Sigmoid colon (tissue), 7 donors: Measurements from ENCODE around the gene PGP. TPM values are rescaled to one million over a fixed set of nuclear protein-coding genes. Genes with fewer than 3 reads are reported as not detected.
A peak's percentile ranks its signal among the peaks of the same experiment; 100 is the strongest.

Source experiments
- DNase-seq: peaks from one replicate; pipeline ENCODE4 v3.0.0-alpha.2; 2019
- H3K27ac ChIP-seq, 4 donors: fragments of 200-600 bp; sonication (generic); one replicate each; pipeline ENCODE4 v1.5.1; 2016 to 2019; ENCODE audit warnings: mild to moderate bottlenecking in 1 of 4
- H3K27me3 ChIP-seq, 3 donors: fragments of 200-600 bp; sonication (generic); one replicate each; pipeline ENCODE4 v1.5.1; 2019; ENCODE audit warnings: mild to moderate bottlenecking in 1 of 3
- H3K36me3 ChIP-seq, 4 donors: fragments of 200-600 bp; sonication (generic); one replicate each; pipeline ENCODE4 v1.5.1; 2016 to 2019
- H3K4me1 ChIP-seq, 4 donors: fragments of 200-600 bp; sonication (generic); one replicate each; pipeline ENCODE4 v1.5.1; 2017 to 2019
- H3K4me3 ChIP-seq, 4 donors: fragments of 200-600 bp; sonication (generic); one replicate each; pipeline ENCODE4 v1.5.1; 2017 to 2019; ENCODE audit warnings: mild to moderate bottlenecking in 2 of 4, moderate library complexity in 1 of 4
- H3K9me3 ChIP-seq, 4 donors: fragments of 200-600 bp in 3 of 4; sonication (generic) in 3 of 4; one replicate each; pipeline versions ENCODE4 v1.5.1 to v1.6.1; 2013 to 2019
- CTCF ChIP-seq, 4 experiments: fragments of 450-650 bp in 3 of 4; fragments of 200-600 bp in 1 of 4; IDR thresholded peaks; one replicate each; pipeline ENCODE4 v1.5.1; 2016 to 2019; ENCODE audit warnings: antibody characterized with exemption in 4 of 4, mild to moderate bottlenecking in 3 of 4, moderate library complexity in 2 of 4
- EP300 ChIP-seq, 4 donors: sonication (generic); formaldehyde crosslinking; IDR thresholded peaks; one replicate each; pipeline ENCODE4 v1.6.1; 2017; ENCODE audit warnings: antibody characterized with exemption in 4 of 4
- POLR2A ChIP-seq, 2 donors: fragments of 450-650 bp; IDR thresholded peaks; one replicate each; pipeline ENCODE4 v1.6.1; 2016; ENCODE audit warnings: antibody characterized with exemption in 2 of 2, mild to moderate bottlenecking in 2 of 2, moderate library complexity in 2 of 2
- POLR2AphosphoS5 ChIP-seq, 4 donors: sonication (generic); formaldehyde crosslinking; IDR thresholded peaks; one replicate each; pipeline ENCODE4 v1.6.1; 2017; ENCODE audit warnings: antibody characterized with exemption in 4 of 4
- WGBS, 2 donors: extraction: QIAGEN DNeasy Blood & Tissue Kit; methylation state at CpG; one replicate each; pipeline ENCODE4 v1.1.7; 2013; 5-methylcytosine and 5-hydroxymethylcytosine counted together
- intact Hi-C: fragments of 100-400 bp; cut with DNase I; formaldehyde crosslinking; loops from one replicate; pipeline ENCODE4 v1.15.1; 2023
- polyA plus RNA-seq, 3 donors: library from polyadenylated mRNA; stranded (reverse); fragments of 200-250 nt; gene quantifications; one replicate each; pipeline ENCODE4 v1.2.3, GENCODE V29; 2013
- total RNA-seq, 4 donors: library from RNA; depleted of rRNA; stranded (reverse); fragments of >200 nt; gene quantifications; one replicate each; pipeline ENCODE4 v1.1.0, GENCODE V29; 2016
- donor health status: healthy with polysubstance abuse.
- donor health status: Bipolar disorder and iron deficiency.
- donor health status: healthy.

PGP gene
- total and polyA plus RNA-seq, 7 donors, result 6.0 to 20.2 (median 10.3) TPM

GRCh38 chr16:2223221-2223941 lies 8.7 kb upstream of the PGP start, which contains the start of gene E4F1:
Gene E4F1 (plus strand): TSS chr16:2223591. CDS start chr16:2223614, 23 bp downstream.
- 0% methylated on average over 82 of the region's 82 CpGs for WGBS, 2 donors
- peak within 1 kb of the TSS; percentile 85 to 95 (median 92) for H3K27ac ChIP-seq
- peak; percentile 100 for DNase-seq
- H3K4me3 ChIP-seq, result peak within 1 kb of the TSS; percentile 80 to 98 (median 98)
- TF ChIP-seq POLR2AphosphoS5 (IDR thresholded peaks at IDR 0.05) (peak; percentile 92 to 97 (median 96)), POLR2A (IDR thresholded peaks at IDR 0.05) (peak; percentile 88 to 92), EP300 (IDR thresholded peaks at IDR 0.05) (peak in 1 of 4 donors; percentile 37), CTCF (IDR thresholded peaks at IDR 0.05) (no peak)
- H3K36me3 ChIP-seq, result peaks cover 3 to 16% (median 5%) of the 10 kb centered on the region in 4 donors
- H3K27me3 ChIP-seq, result no peaks in the 10 kb centered on the region
- intact Hi-C loops, result loop anchor here (1.0 to 5.0 kb wide), 3 partner anchors 28 to 69 kb away; partner anchors contain the start of genes ECI1, RNPS1 and TRAF7
- H3K9me3 ChIP-seq, result no peaks in the 10 kb centered on the region
- peaks cover 0 to 33% (median 26%) of the 10 kb centered on the region in 4 donors for H3K4me1 ChIP-seq

GRCh38 chr16:2216330-2216729 lies 1.7 kb upstream of the PGP start:
- intact Hi-C loops, result no loop called here
- TF ChIP-seq CTCF (IDR thresholded peaks at IDR 0.05), result no peak
- TF ChIP-seq EP300 (IDR thresholded peaks at IDR 0.05), result no peak

GRCh38 chr16:2213817-2214718 lies 572 bp downstream of the PGP start:
- WGBS, 2 donors, result 1% methylated on average over 98 of the region's 98 CpGs
- H3K9me3 ChIP-seq, result no peaks in the 10 kb centered on the region
- intact Hi-C loops, result no loop called here
- peaks cover 0 to 15% (median 8%) of the 10 kb centered on the region in 4 donors for H3K36me3 ChIP-seq
- TF ChIP-seq POLR2A (IDR thresholded peaks at IDR 0.05) (no peak), CTCF (IDR thresholded peaks at IDR 0.05) (no peak), EP300 (IDR thresholded peaks at IDR 0.05) (no peak), POLR2AphosphoS5 (IDR thresholded peaks at IDR 0.05) (no peak)
- no peak for DNase-seq
- H3K27me3 ChIP-seq, result no peaks in the 10 kb centered on the region
- peak overlapping the region; percentile 49 to 92 (median 84) for H3K4me3 ChIP-seq
- H3K27ac ChIP-seq, result peak overlapping the region; percentile 88 to 93 (median 90)
- peaks cover 0 to 26% (median 24%) of the 10 kb centered on the region in 4 donors for H3K4me1 ChIP-seq

More at GRCh38 chr16:2216330-2216729, 1.7 kb upstream of the PGP start:
- H3K27me3 ChIP-seq, result no peaks in the 10 kb centered on the region
- H3K36me3 ChIP-seq, result peaks cover 0 to 4% (median 2%) of the 10 kb centered on the region in 4 donors
- no peaks in the 10 kb centered on the region for H3K9me3 ChIP-seq
- DNase-seq, result no peak
- peaks cover 0 to 26% (median 24%) of the 10 kb centered on the region in 4 donors for H3K4me1 ChIP-seq
- peak overlapping the region in 1 of 4 donors; percentile 93 for H3K27ac ChIP-seq
- H3K4me3 ChIP-seq, result no peak overlapping the region
- WGBS, 2 donors, result 76 to 93% methylated on average over 4 of the region's 4 CpGs

GRCh38 chr16:2212362-2213324 lies 2.0 kb downstream of the PGP start:
- H3K36me3 ChIP-seq, result peaks cover 10 to 29% (median 21%) of the 10 kb centered on the region in 4 donors
- no peak for DNase-seq
- no peak for TF ChIP-seq CTCF (IDR thresholded peaks at IDR 0.05)
- peak overlapping the region in 1 of 4 donors; percentile 80 for H3K4me3 ChIP-seq
- H3K4me1 ChIP-seq, result peaks cover 0 to 26% (median 24%) of the 10 kb centered on the region in 4 donors
- no peaks in the 10 kb centered on the region for H3K27me3 ChIP-seq
- H3K9me3 ChIP-seq, result no peaks in the 10 kb centered on the region
- WGBS, 2 donors, result 41 to 78% methylated on average over 19 of the region's 19 CpGs
- intact Hi-C loops, result no loop called here
- H3K27ac ChIP-seq, result no peak overlapping the region
